GM19193 (cell line): ENCODE measurements around the gene PLIN1.

Experiments used
- POLR2A ChIP-seq: IDR thresholded peaks from 4 replicates; pipeline ENCODE4 v1.6.1; 2011; ENCODE audit not compliant: insufficient read depth, insufficient read length; ENCODE audit errors: extremely low read depth

PLIN1 gene

GRCh38 chr15:89679212-89679611, at the start of gene PLIN1:
TSS of gene PLIN1 (minus strand) at chr15:89679367. CDS start at chr15:89677489, 1,878 bp downstream.
- no peak for TF ChIP-seq POLR2A

GRCh38 chr15:89728254-89728653, 49.1 kb upstream of the PLIN1 start:
- TF ChIP-seq POLR2A, result no peak

- no peak for TF ChIP-seq POLR2A
Observed at GRCh38 chr15:89725064-89725463, 45.9 kb upstream of the PLIN1 start.

- no peak for TF ChIP-seq POLR2A
Observed at GRCh38 chr15:89724621-89725020, 45.5 kb upstream of the PLIN1 start.

- no peak for TF ChIP-seq POLR2A
Observed at GRCh38 chr15:89723031-89723430, 43.9 kb upstream of the PLIN1 start.

GRCh38 chr15:89714775-89715174, 35.6 kb upstream of the PLIN1 start:
- no peak for TF ChIP-seq POLR2A

- TF ChIP-seq POLR2A, result no peak
Observed at GRCh38 chr15:89707577-89707976, 28.4 kb upstream of the PLIN1 start.

- TF ChIP-seq POLR2A, result no peak
Observed at GRCh38 chr15:89704411-89704810, 25.2 kb upstream of the PLIN1 start.

GRCh38 chr15:89695198-89695597, 16.0 kb upstream of the PLIN1 start:
- TF ChIP-seq POLR2A, result no peak

GRCh38 chr15:89693696-89694095, 14.5 kb upstream of the PLIN1 start:
- TF ChIP-seq POLR2A, result no peak

GRCh38 chr15:89693091-89693490, 13.9 kb upstream of the PLIN1 start:
- no peak for TF ChIP-seq POLR2A

GRCh38 chr15:89690276-89691218, 11.4 kb upstream of the PLIN1 start, which contains the start of the genes PEX11A and WDR93:
TSS of gene PEX11A (minus strand) at chr15:89690754. CDS start at chr15:89690632, 122 bp downstream.
TSS of gene WDR93 (plus strand) at chr15:89690811. CDS start at chr15:89701747, 10,936 bp downstream.
- TF ChIP-seq POLR2A, result no peak

GRCh38 chr15:89686522-89686921, 7.4 kb upstream of the PLIN1 start:
- TF ChIP-seq POLR2A, result no peak

- TF ChIP-seq POLR2A, result no peak
Observed at GRCh38 chr15:89685995-89686394, 6.8 kb upstream of the PLIN1 start.

- no peak for TF ChIP-seq POLR2A
Observed at GRCh38 chr15:89681146-89681545, 2.0 kb upstream of the PLIN1 start.

- no peak for TF ChIP-seq POLR2A
Observed at GRCh38 chr15:89680282-89680873, 1.2 kb upstream of the PLIN1 start.
